HCT116 (cell line): ENCODE results near the gene METTL13.

ENCODE experiments used
- JUND ChIP-seq: IDR thresholded peaks from 2 replicates; pipeline ENCODE4 v1.6.1; 2012
- POLR2A ChIP-seq: IDR thresholded peaks from 2 replicates; pipeline ENCODE4 v1.7.0; 2011; ENCODE audit warnings: borderline replicate concordance; ENCODE audit not compliant: insufficient read depth, insufficient read length; ENCODE audit errors: extremely low read depth
- POLR2AphosphoS5 ChIP-seq: IDR thresholded peaks from 2 replicates; pipeline ENCODE4 v1.6.1; 2011; ENCODE audit warnings: mild to moderate bottlenecking, low read depth, low read length, moderate library complexity
- REST ChIP-seq: IDR thresholded peaks from 2 replicates; pipeline ENCODE4 v1.6.1; 2012; ENCODE audit warnings: low read depth
- ZFX ChIP-seq: fragments of 450-650 bp; IDR thresholded peaks from 2 replicates; pipeline ENCODE4 v1.6.1; 2017
- ZNF274 ChIP-seq: fragments of 200-500 bp; sonication (Bioruptor generic); IDR thresholded peaks from 2 replicates; pipeline ENCODE4 v1.6.1; 2014; ENCODE audit warnings: mild to moderate bottlenecking, low read depth, low read length, inconsistent platforms
- TF ChIP-seq, protein P1 (sequence below), 3 experiments: fragments of 200-600 bp in 1 of 3; sonication (generic) in 1 of 3; IDR thresholded peaks in 2 of 3; conservative IDR thresholded peaks in 1 of 3; 2 replicates each; pipeline ENCODE4 v1.5.1; 2012 to 2017; ENCODE audit warnings: low read depth in 2 of 3, low read length in 2 of 3, antibody characterized with exemption in 1 of 3, borderline replicate concordance in 1 of 3, control low read depth in 1 of 3, mild to moderate bottlenecking in 1 of 3, mixed read lengths in 1 of 3, mixed run types in 1 of 3, moderate library complexity in 1 of 3; ENCODE audit not compliant: insufficient read depth in 1 of 3
- TF ChIP-seq, protein P2 (sequence below): IDR thresholded peaks from 2 replicates; pipeline ENCODE4 v1.6.1; 2012

GRCh38 chr1:171736196-171736595, 45.3 kb upstream of the METTL13 start:
- TF ChIP-seq POLR2A: no peak
- TF ChIP-seq, protein P1, sequence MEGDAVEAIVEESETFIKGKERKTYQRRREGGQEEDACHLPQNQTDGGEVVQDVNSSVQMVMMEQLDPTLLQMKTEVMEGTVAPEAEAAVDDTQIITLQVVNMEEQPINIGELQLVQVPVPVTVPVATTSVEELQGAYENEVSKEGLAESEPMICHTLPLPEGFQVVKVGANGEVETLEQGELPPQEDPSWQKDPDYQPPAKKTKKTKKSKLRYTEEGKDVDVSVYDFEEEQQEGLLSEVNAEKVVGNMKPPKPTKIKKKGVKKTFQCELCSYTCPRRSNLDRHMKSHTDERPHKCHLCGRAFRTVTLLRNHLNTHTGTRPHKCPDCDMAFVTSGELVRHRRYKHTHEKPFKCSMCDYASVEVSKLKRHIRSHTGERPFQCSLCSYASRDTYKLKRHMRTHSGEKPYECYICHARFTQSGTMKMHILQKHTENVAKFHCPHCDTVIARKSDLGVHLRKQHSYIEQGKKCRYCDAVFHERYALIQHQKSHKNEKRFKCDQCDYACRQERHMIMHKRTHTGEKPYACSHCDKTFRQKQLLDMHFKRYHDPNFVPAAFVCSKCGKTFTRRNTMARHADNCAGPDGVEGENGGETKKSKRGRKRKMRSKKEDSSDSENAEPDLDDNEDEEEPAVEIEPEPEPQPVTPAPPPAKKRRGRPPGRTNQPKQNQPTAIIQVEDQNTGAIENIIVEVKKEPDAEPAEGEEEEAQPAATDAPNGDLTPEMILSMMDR (IDR thresholded peaks at IDR 0.05 in 2 of 3, conservative IDR thresholded peaks at IDR 0.05 in 1 of 3; ENCODE audit: borderline replicate concordance in 1 of 3, insufficient read depth in 1 of 3, low read depth in 2 of 3, low read length in 2 of 3): no peak
- TF ChIP-seq, protein P2, sequence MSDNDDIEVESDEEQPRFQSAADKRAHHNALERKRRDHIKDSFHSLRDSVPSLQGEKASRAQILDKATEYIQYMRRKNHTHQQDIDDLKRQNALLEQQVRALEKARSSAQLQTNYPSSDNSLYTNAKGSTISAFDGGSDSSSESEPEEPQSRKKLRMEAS: no peak
- no peak for TF ChIP-seq POLR2AphosphoS5
- no peak for TF ChIP-seq REST
- no peak for TF ChIP-seq ZFX
- TF ChIP-seq JUND: no peak
- no peak for TF ChIP-seq ZNF274
